Lower lobe of right lung (tissue), 2 donors: ENCODE measurements around the gene PGA4. TPM values are rescaled to one million over a fixed set of nuclear protein-coding genes. Genes with fewer than 3 reads are reported as not detected.
"Not testable (repeated sequence)": the region's sequence is repeated elsewhere in the genome, so short reads cannot be mapped to it uniquely, and the experiment has no call there.

Experiments used
- ATAC-seq, 2 donors: fragments of 200-7000 bp; cut with Tn5 transposase; one replicate each; pipeline ENCODE4 v1.9.1; 2020 to 2022; ENCODE audit warnings: mild to moderate bottlenecking in 2 of 2, moderate library complexity in 2 of 2
- DNase-seq: peaks from one replicate; pipeline ENCODE4 v3.0.0-alpha.2; 2020
- H3K27ac ChIP-seq: fragments of 200-600 bp; one replicate; pipeline ENCODE4 v1.8.0; 2022
- H3K27me3 ChIP-seq: fragments of 200-600 bp; one replicate; pipeline ENCODE4 v1.8.0; 2022; ENCODE audit warnings: low read depth
- H3K36me3 ChIP-seq: fragments of 200-600 bp; one replicate; pipeline ENCODE4 v1.8.0; 2022; ENCODE audit warnings: mild to moderate bottlenecking
- H3K4me1 ChIP-seq: fragments of 200-600 bp; one replicate; pipeline ENCODE4 v1.8.0; 2022
- H3K4me3 ChIP-seq: fragments of 200-600 bp; one replicate; pipeline ENCODE4 v1.8.0; 2022; ENCODE audit warnings: mild to moderate bottlenecking
- H3K9me3 ChIP-seq: fragments of 200-600 bp; one replicate; pipeline ENCODE4 v1.8.0; 2022
- CTCF ChIP-seq: fragments of 200-600 bp; IDR thresholded peaks from one replicate; pipeline ENCODE4 v1.8.0; 2022; ENCODE audit warnings: antibody characterized with exemption, mild to moderate bottlenecking
- intact Hi-C: fragments of 100-400 bp; cut with DNase I; formaldehyde crosslinking; loops from one replicate; pipeline ENCODE4 v1.11.0; 2022
- total RNA-seq: library from RNA; stranded (reverse); fragmentation: NEBNext Ultra II Directional; extraction: Animal tissue kit (Norgen Biotek cat#: 25700); gene quantifications from one replicate; pipeline ENCODE4 v1.2.1, GENCODE V29; 2021
- donor health status: DM: no; HTN: yes; CAD: no; lungs with severe emphysema.

PGA4 gene
- total RNA-seq, 1 donor from 2014 or later: 0.83 TPM

- intact Hi-C loops: no loop called here
- DNase-seq: no peak
- Histone ChIP-seq H3K27me3 (peaks cover 4% of the 10 kb centered on the region), H3K9me3 (peaks cover 5% of the 10 kb centered on the region), H3K4me3 (no peak overlapping the region), H3K27ac (no peak overlapping the region), H3K36me3 (no peaks in the 10 kb centered on the region), H3K4me1 (no peaks in the 10 kb centered on the region)
- TF ChIP-seq CTCF: no peak
- ATAC-seq: no peak
These were observed 23.8 kb upstream of the PGA4 start for GRCh38 chr11:61198361-61198760.

GRCh38 chr11:61198948-61199523, 23.1 kb upstream of the PGA4 start:
- ATAC-seq (no peak), DNase-seq (no peak)
- Histone ChIP-seq H3K4me1 (no peaks in the 10 kb centered on the region), H3K9me3 (peaks cover 5% of the 10 kb centered on the region), H3K36me3 (no peaks in the 10 kb centered on the region), H3K27ac (no peak overlapping the region), H3K27me3 (peaks cover 4% of the 10 kb centered on the region), H3K4me3 (no peak overlapping the region)
- intact Hi-C loops: no loop called here
- TF ChIP-seq CTCF: no peak

GRCh38 chr11:61201476-61201875, 20.7 kb upstream of the PGA4 start:
- H3K27ac ChIP-seq: no peak overlapping the region
- no peaks in the 10 kb centered on the region for H3K27me3 ChIP-seq
- no peaks in the 10 kb centered on the region for H3K36me3 ChIP-seq
- DNase-seq (no peak), ATAC-seq (no peak)
- intact Hi-C loops: no loop called here
- no peaks in the 10 kb centered on the region for H3K4me1 ChIP-seq
- H3K9me3 ChIP-seq: peaks cover 5% of the 10 kb centered on the region
- H3K4me3 ChIP-seq: no peak overlapping the region
- no peak for TF ChIP-seq CTCF

- intact Hi-C loops, H3K4me3 ChIP-seq, ATAC-seq, H3K36me3 ChIP-seq, H3K4me1 ChIP-seq, H3K27me3 ChIP-seq, H3K27ac ChIP-seq, H3K9me3 ChIP-seq, DNase-seq: not testable (repeated sequence)
These were observed 19.0 kb upstream of the PGA4 start, which contains the start of gene PGA3 for GRCh38 chr11:61202950-61203746. PGA3 (plus strand) TSS chr11:61203515; CDS start chr11:61203565, 50 bp downstream.

GRCh38 chr11:61203873-61204272, 18.3 kb upstream of the PGA4 start:
- H3K27ac ChIP-seq, H3K36me3 ChIP-seq, intact Hi-C loops, H3K9me3 ChIP-seq, H3K27me3 ChIP-seq, H3K4me3 ChIP-seq, H3K4me1 ChIP-seq, DNase-seq: not testable (repeated sequence)
- ATAC-seq: peak; percentile 69 to 72

GRCh38 chr11:61204502-61205059, 17.6 kb upstream of the PGA4 start:
- H3K36me3 ChIP-seq, DNase-seq, intact Hi-C loops, H3K27me3 ChIP-seq, H3K27ac ChIP-seq, H3K9me3 ChIP-seq, H3K4me3 ChIP-seq, H3K4me1 ChIP-seq: not testable (repeated sequence)
- ATAC-seq: peak in 1 of 2 donors; percentile 10

GRCh38 chr11:61207636-61208310, 14.4 kb upstream of the PGA4 start:
- H3K4me1 ChIP-seq, intact Hi-C loops: not testable (repeated sequence)

GRCh38 chr11:61210629-61211028, 11.5 kb upstream of the PGA4 start:
- H3K4me1 ChIP-seq, intact Hi-C loops, H3K4me3 ChIP-seq, H3K9me3 ChIP-seq, H3K36me3 ChIP-seq, H3K27me3 ChIP-seq, ATAC-seq, DNase-seq, H3K27ac ChIP-seq: not testable (repeated sequence)

More at GRCh38 chr11:61207636-61208310, 14.4 kb upstream of the PGA4 start:
- not testable (repeated sequence) for H3K36me3 ChIP-seq, H3K27me3 ChIP-seq, DNase-seq, H3K9me3 ChIP-seq, ATAC-seq, H3K4me3 ChIP-seq, H3K27ac ChIP-seq

- H3K27me3 ChIP-seq, intact Hi-C loops, H3K9me3 ChIP-seq, DNase-seq, H3K36me3 ChIP-seq, H3K4me1 ChIP-seq, H3K4me3 ChIP-seq, H3K27ac ChIP-seq, ATAC-seq: not testable (repeated sequence)
These were observed 10.7 kb upstream of the PGA4 start for GRCh38 chr11:61211327-61211952.

GRCh38 chr11:61212202-61212601, 9.9 kb upstream of the PGA4 start:
- H3K27ac ChIP-seq, H3K27me3 ChIP-seq, H3K9me3 ChIP-seq, H3K36me3 ChIP-seq, H3K4me1 ChIP-seq, DNase-seq, ATAC-seq, intact Hi-C loops, H3K4me3 ChIP-seq: not testable (repeated sequence)
